ENCODE data around the gene SPATA18. TPM values are rescaled to one million over a fixed set of nuclear protein-coding genes. Genes with fewer than 3 reads are reported as not detected.

SPATA18 gene
- total and polyA plus RNA-seq, 4 donors, result 0.03 to 1.1 (median 0.40) TPM

DNA sequence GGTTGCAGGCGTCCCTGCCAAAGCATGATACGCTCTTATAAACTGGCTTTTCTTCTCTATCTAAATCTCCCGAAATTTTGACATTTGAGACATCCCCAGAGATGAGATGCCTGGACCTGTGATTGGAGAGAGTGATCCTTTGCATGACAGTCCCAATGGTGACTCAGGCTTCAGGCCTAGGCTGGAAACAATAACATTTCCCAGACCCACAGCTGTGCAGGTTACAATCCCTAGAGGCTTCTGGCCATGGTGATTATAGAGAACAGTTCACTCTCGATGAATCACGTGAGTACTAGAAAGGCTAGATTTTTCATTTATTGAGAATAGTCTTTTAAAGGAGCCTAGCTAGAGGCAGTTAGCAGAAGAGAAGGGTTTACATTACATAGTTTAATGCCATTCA lies 75.9 kb downstream of the SPATA18 start:
- Histone ChIP-seq H3K4me3 (ENCODE audit: low read depth in 1 of 3, low read length in 3 of 3) (no peak overlapping the region), H3K4me1 (ENCODE audit: control insufficient read depth in 4 of 4, insufficient read depth in 4 of 4, low read length in 3 of 4) (no peaks in the 10 kb centered on the region), H3K27ac (ENCODE audit: low read depth in 1 of 2, low read length in 2 of 2) (no peak overlapping the region), H3K9ac (ENCODE audit: low read depth in 1 of 2, low read length in 2 of 2) (no peak overlapping the region), H3K36me3 (ENCODE audit: control insufficient read depth in 4 of 4, insufficient read depth in 3 of 4, low read depth in 1 of 4, low read length in 3 of 4) (no peaks in the 10 kb centered on the region), H3K27me3 (ENCODE audit: control insufficient read depth in 4 of 4, insufficient read depth in 4 of 4, low read length in 3 of 4) (peaks cover 0 to 3% (median 0%) of the 10 kb centered on the region in 4 donors), H3K9me3 (ENCODE audit: control insufficient read depth in 4 of 4, low read length in 3 of 4) (no peaks in the 10 kb centered on the region)
- TF ChIP-seq EGR1 (IDR thresholded peaks at IDR 0.05; ENCODE audit: low read depth in 2 of 2) (no peak), FOXA1 (IDR thresholded peaks at IDR 0.05) (no peak), CTCF (IDR thresholded peaks at IDR 0.05; ENCODE audit: low read depth, low read length, missing input control) (no peak), SP1 (IDR thresholded peaks at IDR 0.05) (no peak), TAF1 (conservative IDR thresholded peaks at IDR 0.05) (no peak), NR2F2 (IDR thresholded peaks at IDR 0.05) (no peak), MAX (IDR thresholded peaks at IDR 0.05) (no peak), ZBTB33 (IDR thresholded peaks at IDR 0.05) (no peak), GABPA (IDR thresholded peaks at IDR 0.05 in 1 of 2, conservative IDR thresholded peaks at IDR 0.05 in 1 of 2) (no peak), RAD21 (IDR thresholded peaks at IDR 0.05) (no peak), YY1 (IDR thresholded peaks at IDR 0.05) (no peak), REST (IDR thresholded peaks at IDR 0.05) (no peak), HNF4A (conservative IDR thresholded peaks at IDR 0.05) (no peak), JUND (IDR thresholded peaks at IDR 0.05) (no peak), HNF4G (IDR thresholded peaks at IDR 0.05) (no peak), RXRA (IDR thresholded peaks at IDR 0.05) (no peak), ATF3 (IDR thresholded peaks at IDR 0.05) (no peak), FOXA2 (IDR thresholded peaks at IDR 0.05) (no peak)
- DNase-seq (ENCODE audit: low spot score), result no peak
- whole genome bisulfite sequencing, result 88% methylated on average over 5 of the region's 5 CpGs
